H9 (cell line): Measurements from ENCODE around the gene C19orf25. TPM values are rescaled to one million over a fixed set of nuclear protein-coding genes. Genes with fewer than 3 reads are reported as not detected.

Source experiments
- DNase-seq: peaks from one replicate; pipeline ENCODE4 v3.0.0-alpha.2; 2017
- H2AFZ ChIP-seq: one replicate; pipeline ENCODE4 v1.6.1; 2013; ENCODE audit warnings: mild to moderate bottlenecking, low read length, control low read depth, moderate library complexity
- H2AK5ac ChIP-seq: 2 replicates; pipeline ENCODE4 v1.6.1; 2013; ENCODE audit warnings: low read length, control low read depth, mixed read lengths; ENCODE audit not compliant: insufficient read length
- H2BK120ac ChIP-seq: one replicate; pipeline ENCODE4 v1.6.1; 2013; ENCODE audit warnings: low read depth, mild to moderate bottlenecking, low read length, control low read depth, inconsistent platforms; ENCODE audit not compliant: poor library complexity, severe bottlenecking
- H2BK12ac ChIP-seq: 2 replicates; pipeline ENCODE4 v1.6.1; 2013; ENCODE audit warnings: low read length, control low read depth, mixed read lengths, low read depth; ENCODE audit not compliant: insufficient read length
- H2BK15ac ChIP-seq: 2 replicates; pipeline ENCODE4 v1.6.1; 2013; ENCODE audit warnings: low read depth, low read length, control low read depth
- H2BK20ac ChIP-seq: one replicate; pipeline ENCODE4 v1.6.1; 2013; ENCODE audit warnings: low read depth, mild to moderate bottlenecking, low read length, control low read depth, inconsistent platforms; ENCODE audit not compliant: poor library complexity, severe bottlenecking
- H2BK5ac ChIP-seq: 2 replicates; pipeline ENCODE4 v1.6.1; 2013; ENCODE audit warnings: low read length, control low read depth, mixed read lengths; ENCODE audit not compliant: insufficient read length
- H3K14ac ChIP-seq: 2 replicates; pipeline ENCODE4 v1.6.1; 2013; ENCODE audit warnings: low read length, control low read depth; ENCODE audit not compliant: insufficient read depth
- H3K18ac ChIP-seq: 2 replicates; pipeline ENCODE4 v1.6.1; 2013; ENCODE audit warnings: low read depth, mild to moderate bottlenecking, mixed read lengths, low read length, control low read depth; ENCODE audit not compliant: insufficient read length
- H3K23ac ChIP-seq: 2 replicates; pipeline ENCODE4 v1.6.1; 2013; ENCODE audit warnings: low read length, control low read depth, mixed read lengths, low read depth; ENCODE audit not compliant: insufficient read length
- H3K23me2 ChIP-seq: 2 replicates; pipeline ENCODE4 v1.6.1; 2013; ENCODE audit warnings: low read depth, mild to moderate bottlenecking, mixed read lengths, low read length, control low read depth; ENCODE audit not compliant: insufficient read length, poor library complexity, severe bottlenecking
- H3K27ac ChIP-seq: 2 replicates; pipeline ENCODE4 v1.5.1; 2013; ENCODE audit warnings: low read length, control low read depth, mixed read lengths, low read depth; ENCODE audit not compliant: insufficient read length
- H3K27me3 ChIP-seq: 2 replicates; pipeline ENCODE4 v1.6.1; 2013; ENCODE audit warnings: low read length, control low read depth, inconsistent platforms; ENCODE audit not compliant: insufficient read depth
- H3K4ac ChIP-seq: 2 replicates; pipeline ENCODE4 v1.6.1; 2013; ENCODE audit warnings: low read depth, mild to moderate bottlenecking, control low read depth, inconsistent platforms, low read length, moderate library complexity
- H3K4me1 ChIP-seq: 2 replicates; pipeline ENCODE4 v1.6.1; 2013; ENCODE audit warnings: low read length, control low read depth, inconsistent platforms; ENCODE audit not compliant: insufficient read depth
- H3K4me2 ChIP-seq: 2 replicates; pipeline ENCODE4 v1.6.1; 2013; ENCODE audit warnings: low read length, control low read depth, mixed read lengths; ENCODE audit not compliant: insufficient read length, insufficient read depth
- H3K56ac ChIP-seq: 2 replicates; pipeline ENCODE4 v1.6.1; 2013; ENCODE audit warnings: low read depth, mild to moderate bottlenecking, mixed read lengths, low read length, control low read depth; ENCODE audit not compliant: insufficient read length
- H3K79me1 ChIP-seq: 2 replicates; pipeline ENCODE4 v1.6.1; 2013; ENCODE audit warnings: low read depth, mild to moderate bottlenecking, moderate library complexity, low read length, control low read depth, inconsistent platforms; ENCODE audit not compliant: insufficient read depth, poor library complexity, severe bottlenecking
- H3K79me2 ChIP-seq: 2 replicates; pipeline ENCODE4 v1.6.1; 2013; ENCODE audit warnings: low read length, control low read depth, inconsistent platforms; ENCODE audit not compliant: insufficient read depth
- H3K9ac ChIP-seq: 2 replicates; pipeline ENCODE4 v1.6.1; 2013; ENCODE audit warnings: low read length, control low read depth, mixed read lengths; ENCODE audit not compliant: insufficient read length; ENCODE audit errors: extremely low read depth
- H3K9me3 ChIP-seq: one replicate; pipeline ENCODE4 v1.6.1; 2013; ENCODE audit warnings: low read depth, low read length, inconsistent platforms; ENCODE audit not compliant: control insufficient read depth
- H3T11ph ChIP-seq: one replicate; pipeline ENCODE4 v1.6.1; 2013; ENCODE audit warnings: mild to moderate bottlenecking, low read length, control low read depth, inconsistent platforms
- H4K20me1 ChIP-seq: one replicate; pipeline ENCODE4 v1.6.1; 2013; ENCODE audit not compliant: control insufficient read depth, insufficient read length, insufficient read depth
- H4K5ac ChIP-seq: 2 replicates; pipeline ENCODE4 v1.6.1; 2013; ENCODE audit warnings: low read depth, mild to moderate bottlenecking, mixed read lengths, low read length, control low read depth; ENCODE audit not compliant: insufficient read length
- H4K8ac ChIP-seq: replicated peaks from 2 replicates; pipeline ENCODE4 v1.6.1; 2013; ENCODE audit warnings: low read length, control low read depth, mixed read lengths, low read depth; ENCODE audit not compliant: insufficient read length
- H4K91ac ChIP-seq: 2 replicates; pipeline ENCODE4 v1.6.1; 2013; ENCODE audit warnings: low read depth, mild to moderate bottlenecking, moderate library complexity, mixed read lengths, low read length, control low read depth; ENCODE audit not compliant: insufficient read length
- H3K27ac Mint-ChIP-seq, 3 experiments: 2 replicates in 2 of 3; 3 replicates in 1 of 3; pipeline ENCODE4 v1.8.0; 2020 to 2021; ENCODE audit warnings: mixed read lengths in 3 of 3, mild to moderate bottlenecking in 1 of 3, moderate library complexity in 1 of 3
- H3K27me3 Mint-ChIP-seq: 2 replicates; pipeline ENCODE4 v1.8.0; 2021; ENCODE audit warnings: low read depth, mild to moderate bottlenecking, moderate library complexity, mixed read lengths
- H3K36me3 Mint-ChIP-seq, 3 experiments: 2 replicates in 2 of 3; 3 replicates in 1 of 3; pipeline ENCODE4 v1.8.0; 2020 to 2021; ENCODE audit warnings: low read depth in 3 of 3, mixed read lengths in 3 of 3; ENCODE audit not compliant: insufficient read depth in 1 of 3
- H3K4me1 Mint-ChIP-seq, 2 experiments: 2 replicates each; pipeline ENCODE4 v1.8.0; 2020; ENCODE audit warnings: mixed read lengths in 2 of 2
- H3K4me3 Mint-ChIP-seq, 2 experiments: 2 replicates in 1 of 2; 3 replicates in 1 of 2; pipeline ENCODE4 v1.8.0; 2020 to 2021; ENCODE audit warnings: mild to moderate bottlenecking in 2 of 2, mixed read lengths in 2 of 2, moderate library complexity in 1 of 2
- H3K9me3 Mint-ChIP-seq, 2 experiments: 2 replicates in 1 of 2; 3 replicates in 1 of 2; pipeline ENCODE4 v1.8.0; 2020; ENCODE audit warnings: mild to moderate bottlenecking in 2 of 2, mixed read lengths in 2 of 2, moderate library complexity in 1 of 2
- WGBS: extraction: QIAGEN DNeasy Blood & Tissue Kit; methylation state at CpG from one replicate; pipeline ENCODE4 v1.1.7; 2013; ENCODE audit warnings: missing lambda C conversion rate, low lambda C conversion rate, mixed read lengths; ENCODE audit not compliant: insufficient read length; ENCODE audit errors: extremely low coverage; 5-methylcytosine and 5-hydroxymethylcytosine counted together
- total RNA-seq: library from RNA; stranded (reverse); gene quantifications from 2 replicates; pipeline ENCODE4 v1.2.1, GENCODE V29; 2021
- TF ChIP-seq, protein P1 (sequence below): fragments of 200-600 bp; sonication (generic); conservative IDR thresholded peaks from 3 replicates; pipeline ENCODE4 v1.8.0; 2021; ENCODE audit warnings: antibody characterized with exemption, mild to moderate bottlenecking

Gene C19orf25
- total RNA-seq, 1 experiment from 2014 or later: 36.8 TPM

DNA sequence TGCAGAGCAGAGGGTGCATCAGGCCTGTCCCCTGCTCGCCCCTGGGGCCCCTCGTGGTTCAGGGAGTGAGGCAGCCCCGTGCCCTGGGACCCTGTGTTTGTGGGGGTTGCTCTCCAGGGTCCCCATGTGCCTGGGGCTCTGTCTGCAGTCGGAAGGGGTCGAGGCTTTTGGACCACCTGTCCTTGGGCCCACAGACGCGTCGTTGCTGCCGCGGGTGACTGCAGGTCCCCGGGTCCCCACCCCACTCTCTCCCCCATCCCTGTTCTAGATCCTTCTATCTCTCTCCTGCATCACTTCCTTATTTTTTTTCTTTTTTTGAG is 9.2 kb upstream of the C19orf25 start:
- H3K36me3 Mint-ChIP-seq: no peaks in the 10 kb centered on the region; a peak in 1 of 7 replicates
- Histone ChIP-seq H3K9me3 (no peaks in the 10 kb centered on the region), H2AK5ac (no peak overlapping the region), H4K91ac (no peak overlapping the region), H4K5ac (no peak overlapping the region), H2BK20ac (no peak overlapping the region), H4K8ac (no peak overlapping the region), H3K56ac (no peak overlapping the region), H3K18ac (no peak overlapping the region), H2BK15ac (no peak overlapping the region), H3K79me1 (no peaks in the 10 kb centered on the region), H2BK5ac (no peak overlapping the region), H3K4me2 (no peak overlapping the region), H2AFZ (no peak overlapping the region), H4K20me1 (no peaks in the 10 kb centered on the region), H3K27me3 (peaks cover 3% of the 10 kb centered on the region; the same call in 1 of the 2 replicates), H2BK12ac (no peak overlapping the region), H3K27ac (no peak overlapping the region), H3T11ph (no peak overlapping the region), H3K4me1 (no peaks in the 10 kb centered on the region), H2BK120ac (no peak overlapping the region), H3K79me2 (no peaks in the 10 kb centered on the region), H3K9ac (no peak overlapping the region), H3K23me2 (peaks cover 9% of the 10 kb centered on the region), H3K23ac (no peak overlapping the region), H3K4ac (no peak overlapping the region), H3K14ac (no peak overlapping the region)
- TF ChIP-seq, protein P1, sequence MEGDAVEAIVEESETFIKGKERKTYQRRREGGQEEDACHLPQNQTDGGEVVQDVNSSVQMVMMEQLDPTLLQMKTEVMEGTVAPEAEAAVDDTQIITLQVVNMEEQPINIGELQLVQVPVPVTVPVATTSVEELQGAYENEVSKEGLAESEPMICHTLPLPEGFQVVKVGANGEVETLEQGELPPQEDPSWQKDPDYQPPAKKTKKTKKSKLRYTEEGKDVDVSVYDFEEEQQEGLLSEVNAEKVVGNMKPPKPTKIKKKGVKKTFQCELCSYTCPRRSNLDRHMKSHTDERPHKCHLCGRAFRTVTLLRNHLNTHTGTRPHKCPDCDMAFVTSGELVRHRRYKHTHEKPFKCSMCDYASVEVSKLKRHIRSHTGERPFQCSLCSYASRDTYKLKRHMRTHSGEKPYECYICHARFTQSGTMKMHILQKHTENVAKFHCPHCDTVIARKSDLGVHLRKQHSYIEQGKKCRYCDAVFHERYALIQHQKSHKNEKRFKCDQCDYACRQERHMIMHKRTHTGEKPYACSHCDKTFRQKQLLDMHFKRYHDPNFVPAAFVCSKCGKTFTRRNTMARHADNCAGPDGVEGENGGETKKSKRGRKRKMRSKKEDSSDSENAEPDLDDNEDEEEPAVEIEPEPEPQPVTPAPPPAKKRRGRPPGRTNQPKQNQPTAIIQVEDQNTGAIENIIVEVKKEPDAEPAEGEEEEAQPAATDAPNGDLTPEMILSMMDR: no peak
- WGBS: no CpG with 5 or more reads among the region's 11 CpGs
- H3K9me3 Mint-ChIP-seq: no peaks in the 10 kb centered on the region; a peak in 1 of 5 replicates
- no peak for DNase-seq
- H3K27me3 Mint-ChIP-seq: peaks cover 19% of the 10 kb centered on the region
- no peak overlapping the region for H3K4me3 Mint-ChIP-seq
- H3K4me1 Mint-ChIP-seq: peaks cover 4 to 13% of the 10 kb centered on the region in 2 experiments
- H3K27ac Mint-ChIP-seq: no peak overlapping the region
